Endothelial cell of umbilical vein (primary cell): ENCODE data around the gene KAZN. TPM values are rescaled to one million over a fixed set of nuclear protein-coding genes. Genes with fewer than 3 reads are reported as not detected.

ENCODE experiments used
- BruUV-seq: library from RNA; stranded (reverse); fragments of 400-500 nt; replicated peaks from 2 replicates; lab custom pipeline; 2021; lab: Mats Ljungman, UMichigan
- CTCF ChIA-PET: fragments of 300-600, 350-600 bp; sonication (Branson Sonifier 250); formaldehyde crosslinking; loops from one replicate; lab custom pipeline; 2021; ENCODE audit warnings: antibody characterized with exemption, inconsistent platforms; lab: Charles Lee
- POLR2A ChIA-PET: fragments of 300-600, 350-600 bp; sonication (Branson Sonifier 250); formaldehyde crosslinking; loops from one replicate; lab custom pipeline; 2021; ENCODE audit warnings: antibody characterized with exemption, inconsistent platforms; lab: Charles Lee
- DNase-seq: peaks from one replicate; pipeline ENCODE4 v3.0.0-alpha.2; 2011; ENCODE audit warnings: low read depth, low spot score
- FAIRE-seq: peaks from 2 replicates; lab custom pipeline; 2011; peaks lifted over from hg19 to GRCh38; lab: Jason Lieb, UNC
- H2AFZ ChIP-seq: 2 replicates; pipeline ENCODE4 v1.6.0; 2012; ENCODE audit warnings: low read depth, low read length, control low read depth, inconsistent platforms
- H3K27ac ChIP-seq: 2 replicates; pipeline ENCODE4 v1.5.1; 2011; ENCODE audit warnings: low read depth, mild to moderate bottlenecking, control low read depth, low read length, moderate library complexity; ENCODE audit not compliant: insufficient read depth
- H3K27me3 ChIP-seq, 2 experiments: 2 replicates each; pipeline versions ENCODE4 v1.6.0 to v1.6.1; 2011; ENCODE audit warnings: low read length in 2 of 2, mixed read lengths in 1 of 2; ENCODE audit not compliant: control insufficient read depth in 2 of 2, insufficient read depth in 2 of 2
- H3K36me3 ChIP-seq, 2 experiments: 2 replicates in 1 of 2; 3 replicates in 1 of 2; pipeline ENCODE4 v1.5.1; 2011; ENCODE audit warnings: low read length in 2 of 2, mild to moderate bottlenecking in 1 of 2, moderate library complexity in 1 of 2; ENCODE audit not compliant: control insufficient read depth in 2 of 2, insufficient read depth in 2 of 2; ENCODE audit errors: extremely low read depth in 1 of 2
- H3K4me1 ChIP-seq: 3 replicates; pipeline ENCODE4 v1.5.1; 2011; ENCODE audit warnings: mild to moderate bottlenecking, low read length; ENCODE audit not compliant: control insufficient read depth, insufficient read depth; ENCODE audit errors: extremely low read depth
- H3K4me2 ChIP-seq: 2 replicates; pipeline ENCODE4 v1.6.1; 2011; ENCODE audit warnings: low read length, control low read depth, mixed read lengths; ENCODE audit not compliant: insufficient read depth
- H3K4me3 ChIP-seq, 3 experiments: fragments of 200-600 bp in 1 of 3; sonication (generic), shearing (Covaris generic) in 1 of 3; replicated peaks in 1 of 3; 2 replicates each; pipeline ENCODE4 v1.5.1; 2011 to 2016; ENCODE audit warnings: control low read depth in 3 of 3, low read length in 3 of 3, mild to moderate bottlenecking in 2 of 3, inconsistent platforms in 1 of 3, low read depth in 1 of 3, moderate library complexity in 1 of 3; ENCODE audit not compliant: insufficient read depth in 1 of 3
- H3K79me2 ChIP-seq: 2 replicates; pipeline ENCODE4 v1.6.0; 2012; ENCODE audit warnings: low read length, inconsistent platforms; ENCODE audit not compliant: control insufficient read depth, insufficient read depth
- H3K9ac ChIP-seq: replicated peaks from 2 replicates; pipeline ENCODE3; 2011; ENCODE audit warnings: low read length, control low read depth; ENCODE audit not compliant: insufficient read depth; ENCODE audit errors: extremely low read depth
- H3K9me1 ChIP-seq: replicated peaks from 3 replicates; pipeline ENCODE4 v1.6.0; 2011; ENCODE audit warnings: mild to moderate bottlenecking, low read length; ENCODE audit not compliant: control insufficient read depth, insufficient read depth; ENCODE audit errors: extremely low read depth
- H3K9me3 ChIP-seq: replicated peaks from 2 replicates; pipeline ENCODE4 v1.5.1; 2012; ENCODE audit warnings: low read length, inconsistent platforms; ENCODE audit not compliant: control insufficient read depth, insufficient read depth
- H4K20me1 ChIP-seq: replicated peaks from 2 replicates; pipeline ENCODE3; 2011; ENCODE audit warnings: mild to moderate bottlenecking, low read length; ENCODE audit not compliant: control insufficient read depth, insufficient read depth; ENCODE audit errors: extremely low read depth
- CTCF ChIP-seq, 2 donors: IDR thresholded peaks; 1 replicate in 1 of 2; 2 replicates in 1 of 2; pipeline ENCODE4 v1.5.1; 2011; ENCODE audit warnings: low read length in 2 of 2, mild to moderate bottlenecking in 2 of 2, moderate library complexity in 2 of 2, control low read depth in 1 of 2, inconsistent platforms in 1 of 2, low read depth in 1 of 2; ENCODE audit not compliant: insufficient read depth in 1 of 2; ENCODE audit errors: extremely low read depth in 1 of 2
- EZH2 ChIP-seq: IDR thresholded peaks from 2 replicates; pipeline ENCODE4 v1.6.1; 2012; ENCODE audit warnings: borderline replicate concordance, low read depth, mild to moderate bottlenecking, moderate library complexity, low read length, inconsistent platforms; ENCODE audit not compliant: severe bottlenecking
- FOS ChIP-seq: IDR thresholded peaks from 2 replicates; pipeline ENCODE4 v1.6.1; 2011; ENCODE audit warnings: mild to moderate bottlenecking, low read length, moderate library complexity, borderline replicate concordance; ENCODE audit not compliant: insufficient read depth
- GATA2 ChIP-seq: IDR thresholded peaks from 2 replicates; pipeline ENCODE4 v1.7.0; 2011; ENCODE audit warnings: low read depth, mild to moderate bottlenecking, moderate library complexity, mixed read lengths, low read length; ENCODE audit not compliant: insufficient read length, insufficient read depth
- JUN ChIP-seq: IDR thresholded peaks from 2 replicates; pipeline ENCODE4 v1.6.1; 2011; ENCODE audit warnings: borderline replicate concordance, low read depth; ENCODE audit not compliant: insufficient read length, insufficient read depth
- MAX ChIP-seq: IDR thresholded peaks from 2 replicates; pipeline ENCODE4 v1.6.1; 2011; ENCODE audit not compliant: insufficient read depth, insufficient read length
- MYC ChIP-seq: IDR thresholded peaks from one replicate; pipeline ENCODE4 v1.6.1; 2011; ENCODE audit warnings: mild to moderate bottlenecking, low read depth, low read length
- POLR2A ChIP-seq: IDR thresholded peaks from 2 replicates; pipeline ENCODE4 v1.6.1; 2012; ENCODE audit warnings: low read depth, mild to moderate bottlenecking, control low read depth, low read length
- POLR2AphosphoS5 ChIP-seq: IDR thresholded peaks from 2 replicates; pipeline ENCODE4 v1.6.1; 2012; ENCODE audit warnings: low read depth, mild to moderate bottlenecking, control low read depth, low read length, moderate library complexity; ENCODE audit not compliant: insufficient read depth
- dilution Hi-C: fragments of 300-500 bp; cut with MboI; formaldehyde crosslinking; loops from one replicate; pipeline ENCODE4 v1.15.0; 2019; ENCODE audit warnings: low sequenced_read_pairs; ENCODE audit not compliant: extremely low pct_ligation_motif_present
- intact Hi-C: fragments of 100-400 bp; cut with micrococcal nuclease; formaldehyde crosslinking; loops from one replicate; pipeline ENCODE4 v1.10.0; 2022
- polyA plus RNA-seq, 4 experiments: library from polyadenylated mRNA; depleted of rRNA in 3 of 4; stranded (reverse) in 3 of 4; unstranded in 1 of 4; fragments of >200 nt; gene quantifications; 2 replicates each; pipeline versions ENCODE4 v1.2.1 to v1.2.3, GENCODE V29; 2011 to 2012; ENCODE audit warnings: missing spikeins in 1 of 4
- total RNA-seq: library from RNA; stranded (reverse); gene quantifications from 2 replicates; pipeline ENCODE4 v1.2.3, GENCODE V29; 2021

The KAZN gene
- total and polyA plus RNA-seq, 2 donors (not counting 3 experiments of a cell fraction or from before 2014, with no cell fraction given): 1.6 to 5.8 TPM

- no peaks in the 10 kb centered on the region for H4K20me1 ChIP-seq
- H3K27ac ChIP-seq: no peak overlapping the region
- H3K4me1 ChIP-seq: no peaks in the 10 kb centered on the region
- H3K9ac ChIP-seq: no peak overlapping the region
- CTCF ChIA-PET: no interaction called here
- TF ChIP-seq POLR2AphosphoS5 (no peak), JUN (no peak), GATA2 (no peak), CTCF (IDR thresholded peaks at IDR 0.05; ENCODE audit: extremely low read depth in 1 of 2, insufficient read depth in 1 of 2, low read depth in 1 of 2, low read length in 2 of 2) (no peak), FOS (no peak), MYC (no peak), MAX (no peak), EZH2 (no peak), POLR2A (no peak)
- DNase-seq (no peak), FAIRE-seq (no peak)
- no peaks in the 10 kb centered on the region for H3K27me3 ChIP-seq
- POLR2A ChIA-PET: interaction anchor here (0.7 kb wide), 1 partner anchor 12 kb away, joined by 3 read pairs; no protein-coding TSS in a partner anchor
- H2AFZ ChIP-seq: no peak overlapping the region
- H3K9me3 ChIP-seq: no peaks in the 10 kb centered on the region
- no peaks in the 10 kb centered on the region for H3K36me3 ChIP-seq
- no TSS peak for BruUV-seq
- intact Hi-C loops (no loop called here), dilution Hi-C loops (no loop called here)
- H3K79me2 ChIP-seq: no peaks in the 10 kb centered on the region
- H3K4me2 ChIP-seq: no peak overlapping the region
- no peaks in the 10 kb centered on the region for H3K9me1 ChIP-seq
- H3K4me3 ChIP-seq: no peak overlapping the region
Measured at GRCh38 chr1:14956579-14957195, 358.2 kb downstream of the KAZN start.
